Nucleus accumbens (tissue), 56 donors: ENCODE results near the gene CTNNA3.

Experiments used
- DNase-seq, 56 donors: peaks; one replicate each; lab custom pipeline; 2025; lab: John Stamatoyannopoulos, UW

The CTNNA3 gene

DNA sequence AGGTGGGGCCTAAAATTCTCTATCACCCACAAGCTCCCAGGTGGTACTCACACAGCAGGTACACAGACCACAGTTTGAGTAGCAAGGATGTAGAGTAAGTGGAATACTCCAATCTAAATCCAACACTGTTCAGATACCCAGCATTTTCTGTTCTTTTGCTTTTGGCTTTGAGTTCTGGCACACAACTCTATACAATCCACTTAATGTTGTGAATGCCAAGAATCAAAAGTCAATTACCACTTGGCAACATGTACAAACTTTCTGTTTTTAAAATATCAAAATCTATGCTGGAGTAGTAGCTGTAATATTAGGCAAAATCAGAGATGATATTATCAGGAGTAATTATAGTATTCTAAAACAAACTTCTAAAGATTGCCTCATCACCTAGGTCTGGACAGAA lies 903.6 kb downstream of the CTNNA3 start:
- no peak for DNase-seq

DNA sequence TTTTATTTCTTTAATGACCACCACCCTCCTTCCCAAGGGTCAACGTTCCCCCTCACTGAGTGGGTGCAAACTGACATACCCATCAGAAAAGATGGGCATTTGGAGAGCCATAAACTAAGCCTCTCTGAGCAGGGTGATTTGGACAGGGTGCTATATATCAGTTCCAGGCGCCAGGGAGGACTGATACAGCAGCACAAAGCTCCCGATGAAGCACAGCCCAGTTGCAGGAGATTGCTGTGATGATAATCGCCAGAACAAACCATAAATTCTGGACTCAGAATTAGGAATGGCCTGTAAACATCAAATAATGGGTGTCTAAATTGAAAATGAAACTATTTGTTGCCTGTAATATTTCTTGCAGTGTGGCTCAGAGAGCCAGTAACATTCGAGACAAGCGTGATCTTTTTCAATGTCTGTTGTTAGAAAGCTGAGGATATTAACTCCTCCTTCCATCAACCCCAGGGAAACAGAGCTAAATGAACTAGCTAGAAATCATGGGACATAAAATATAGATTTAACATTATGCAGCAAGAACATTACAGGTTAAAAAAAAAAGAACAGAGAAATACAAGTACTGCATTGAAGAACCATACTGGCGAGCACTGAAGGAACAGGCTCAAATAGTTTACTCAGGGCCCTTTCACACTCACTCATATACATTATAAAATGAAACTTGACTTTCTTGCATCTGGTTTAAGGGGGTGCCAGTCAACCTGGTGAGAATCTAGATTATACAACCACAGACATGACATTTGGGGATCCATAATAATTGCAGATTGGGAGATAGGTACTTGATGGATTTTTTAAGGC lies 907.6 kb downstream of the CTNNA3 start:
- no peak for DNase-seq

DNA sequence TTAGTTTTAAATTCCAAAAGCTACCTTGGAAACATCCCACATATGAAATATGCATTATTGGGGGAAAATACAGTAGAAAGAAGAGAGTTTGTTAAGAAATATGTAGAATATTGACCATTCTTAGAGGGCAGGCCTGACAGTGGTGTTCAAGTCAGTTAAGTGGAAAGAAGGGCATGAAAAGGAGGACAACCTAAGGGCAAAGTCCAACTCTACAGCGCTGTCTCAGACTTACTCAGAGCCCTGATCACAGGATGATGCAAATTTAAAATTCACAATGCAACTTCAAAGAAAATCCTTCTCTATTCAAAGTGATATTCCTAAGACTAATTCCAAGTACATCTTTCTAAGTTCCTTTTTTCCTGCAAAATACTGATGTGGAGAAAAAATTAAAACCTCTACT lies 909.3 kb downstream of the CTNNA3 start:
- DNase-seq, result no peak

DNA sequence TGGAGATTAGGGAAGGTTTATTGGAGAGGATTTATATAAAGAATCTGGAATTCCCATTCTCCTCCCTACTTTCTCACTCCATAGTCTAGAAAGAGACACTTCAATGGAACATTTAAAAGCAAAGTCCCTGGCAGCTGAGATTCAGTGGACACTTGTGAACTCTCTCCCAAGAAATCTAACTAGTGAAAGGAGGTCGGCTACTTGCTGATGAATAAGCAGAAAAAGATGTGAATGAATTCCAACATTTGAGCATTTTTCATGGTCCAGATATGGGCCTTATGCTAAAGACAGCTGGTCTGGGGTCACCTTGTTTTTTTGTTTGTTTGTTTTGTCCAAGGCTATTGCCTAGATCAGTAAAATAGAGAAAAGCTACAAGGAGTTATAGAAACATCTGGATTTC lies 911.2 kb downstream of the CTNNA3 start:
- no peak for DNase-seq

DNA sequence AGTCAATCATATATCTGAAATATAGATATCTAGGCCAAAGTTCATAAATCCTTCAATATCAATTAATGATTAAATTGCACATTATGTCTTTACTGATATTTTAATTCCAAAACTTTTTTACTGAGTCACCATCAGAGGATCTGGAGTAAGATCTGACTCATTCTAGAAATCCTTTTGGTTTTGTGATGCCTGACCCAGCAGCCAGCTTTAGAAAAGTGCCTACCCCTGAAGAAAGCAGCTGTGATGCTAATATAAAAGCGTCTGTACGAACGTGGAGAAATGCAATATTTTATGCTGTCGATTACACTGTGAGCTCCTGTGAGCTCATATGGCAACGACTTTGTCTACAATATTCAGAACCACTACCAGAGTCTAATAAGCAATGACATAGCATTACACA lies 912.7 kb downstream of the CTNNA3 start:
- DNase-seq, result no peak

DNA sequence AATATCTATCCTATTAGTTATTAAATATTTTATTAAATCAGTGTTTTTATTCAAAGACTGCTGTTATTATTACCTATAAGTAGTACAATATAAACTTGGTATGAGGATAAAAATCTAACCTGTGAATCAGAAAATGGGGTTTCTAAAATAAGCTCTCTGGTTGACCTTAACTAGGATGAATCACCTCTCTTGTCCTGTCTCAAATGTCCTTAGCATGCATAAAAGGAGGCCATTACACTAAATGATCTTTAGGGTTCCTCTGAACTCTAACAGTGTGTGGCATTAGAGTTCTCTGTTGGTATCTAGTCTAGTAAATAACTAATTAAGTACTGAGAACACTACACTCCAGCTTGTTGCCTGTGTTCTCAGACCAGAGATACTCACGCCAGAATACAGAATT lies 913.2 kb downstream of the CTNNA3 start:
- no peak for DNase-seq

DNA sequence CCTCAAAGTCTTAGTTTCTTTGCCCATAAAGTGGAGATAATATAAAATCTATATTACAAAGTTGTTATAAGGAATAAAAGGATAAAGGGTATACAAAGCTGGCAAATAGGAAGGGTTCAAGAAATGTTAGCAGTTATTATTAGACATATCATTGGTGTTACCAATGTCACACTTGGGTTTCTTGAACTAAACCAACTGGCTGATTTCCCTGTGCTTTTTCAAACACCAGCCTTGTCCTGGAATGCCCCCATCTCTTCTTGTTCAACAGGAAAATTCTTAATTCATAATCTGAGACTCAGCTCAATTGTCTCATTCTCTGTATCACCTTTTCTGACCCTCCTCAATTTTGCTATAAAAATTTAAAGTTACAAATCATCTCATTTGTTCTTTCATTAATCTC lies 913.9 kb downstream of the CTNNA3 start:
- DNase-seq, result no peak

DNA sequence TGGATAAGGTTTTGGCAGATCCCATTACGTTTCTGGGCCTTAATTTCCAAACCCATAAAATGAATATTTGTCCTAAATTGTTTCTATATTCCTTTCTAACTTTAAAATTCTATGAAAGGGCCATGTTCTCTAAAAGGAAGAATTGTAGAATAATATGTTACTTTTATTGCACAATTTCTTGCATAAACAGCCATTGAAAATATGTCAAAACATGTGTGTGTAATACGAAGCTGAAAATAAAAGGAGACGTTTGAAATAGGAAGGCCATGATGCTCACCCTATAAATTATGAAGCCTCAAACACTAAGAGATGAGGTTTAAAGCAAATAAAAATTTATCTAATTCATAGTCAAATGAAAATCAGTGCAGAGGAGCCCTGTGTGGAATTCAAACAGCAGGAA lies 915.2 kb downstream of the CTNNA3 start:
- no peak for DNase-seq

DNA sequence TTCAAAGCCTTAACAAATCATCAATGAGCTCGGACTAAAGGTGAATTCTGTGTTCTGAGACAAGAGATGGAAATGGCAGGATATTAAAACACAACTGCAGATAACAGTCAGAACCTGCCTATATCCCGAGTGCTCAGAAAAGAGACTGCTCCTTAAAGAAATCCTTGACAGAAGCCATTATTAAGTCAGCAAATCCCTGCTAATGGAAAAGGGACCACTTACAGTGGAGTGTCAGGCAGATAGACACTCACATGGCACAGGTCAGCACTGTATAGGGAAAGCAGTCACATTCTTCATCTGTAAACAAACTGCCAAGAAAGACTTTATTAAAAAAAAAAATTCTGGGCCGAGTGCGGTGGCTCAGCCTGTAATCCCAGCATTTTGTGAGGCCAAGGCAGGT lies 917.6 kb downstream of the CTNNA3 start:
- DNase-seq, result no peak

DNA sequence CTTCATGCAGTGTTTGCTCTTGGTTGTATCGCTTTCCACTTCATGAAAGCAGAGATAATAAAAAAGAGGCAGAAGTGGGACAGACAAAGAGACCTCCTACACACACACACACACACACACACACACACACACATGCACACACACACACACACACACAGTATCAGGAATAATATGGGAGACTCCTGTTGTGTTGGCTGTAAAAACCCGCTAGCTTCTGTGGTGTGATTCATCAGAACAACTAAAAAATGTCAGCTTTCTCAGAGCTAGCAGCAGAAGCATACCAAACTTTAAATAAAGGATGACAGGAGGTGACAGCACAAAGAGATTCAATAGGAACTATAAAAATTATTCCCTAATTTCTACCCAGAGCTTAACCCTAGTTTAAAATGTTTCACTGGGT lies 918.3 kb downstream of the CTNNA3 start:
- DNase-seq, result peak in 15 of 56 donors; percentile 2 to 38 (median 15)

DNA sequence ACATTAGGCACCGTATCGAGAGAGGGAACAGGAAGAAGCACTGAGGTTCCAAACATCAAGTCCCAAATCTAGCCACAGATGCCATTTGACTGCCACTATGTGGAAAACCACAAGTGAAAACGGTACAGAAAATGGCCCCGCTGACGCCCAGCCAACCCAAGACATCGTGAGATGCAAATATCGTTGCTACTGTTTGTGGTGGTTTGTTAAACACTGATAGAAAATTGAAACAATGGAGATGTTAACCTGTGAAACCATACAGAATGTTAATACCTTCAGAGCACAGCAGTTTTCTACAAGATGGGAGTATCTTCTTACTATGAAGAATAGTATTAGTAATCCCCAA lies 922.5 kb downstream of the CTNNA3 start:
- no peak for DNase-seq

DNA sequence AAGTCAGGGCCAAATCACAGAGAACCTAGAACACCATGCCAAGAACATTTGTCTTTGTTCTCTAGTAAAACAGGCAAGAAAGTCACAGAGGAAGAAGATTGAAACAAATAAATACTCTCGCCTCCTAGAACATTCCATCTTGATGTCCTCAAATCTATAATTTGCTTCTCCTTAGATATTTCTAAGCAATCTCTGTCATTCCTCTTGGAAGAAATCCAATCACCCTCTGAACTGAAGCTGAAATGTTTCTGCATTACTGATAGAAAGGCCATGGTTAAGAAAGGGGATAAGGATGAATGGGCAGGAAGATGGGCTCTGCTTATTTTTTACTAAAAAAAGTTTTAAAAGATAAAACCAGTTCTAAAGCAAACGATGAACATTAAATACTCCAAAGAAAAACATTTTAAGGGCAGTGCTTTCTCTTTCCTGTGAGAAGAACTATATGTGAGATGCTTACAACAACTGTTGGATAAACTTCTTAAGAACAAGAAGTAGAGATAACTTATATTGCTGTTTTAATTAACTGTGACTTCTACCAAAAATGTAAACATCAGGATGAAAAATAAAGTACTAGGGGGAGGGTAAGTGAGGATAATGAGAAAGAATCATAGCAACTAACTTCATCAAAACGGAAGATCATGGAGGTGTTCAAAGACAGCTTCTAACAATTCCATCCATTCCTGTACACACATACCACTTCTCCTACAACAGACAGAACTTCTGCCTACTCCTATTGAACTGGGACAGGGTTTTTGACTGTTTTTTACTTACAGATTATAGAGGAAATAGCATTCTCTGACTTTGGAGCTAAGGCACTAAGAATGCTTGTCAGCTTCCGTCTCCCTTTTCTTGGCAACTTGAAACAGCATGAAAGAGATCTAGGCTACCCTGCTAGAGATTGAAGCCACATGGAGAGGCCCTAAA lies 923.2 kb downstream of the CTNNA3 start:
- DNase-seq, result no peak

DNA sequence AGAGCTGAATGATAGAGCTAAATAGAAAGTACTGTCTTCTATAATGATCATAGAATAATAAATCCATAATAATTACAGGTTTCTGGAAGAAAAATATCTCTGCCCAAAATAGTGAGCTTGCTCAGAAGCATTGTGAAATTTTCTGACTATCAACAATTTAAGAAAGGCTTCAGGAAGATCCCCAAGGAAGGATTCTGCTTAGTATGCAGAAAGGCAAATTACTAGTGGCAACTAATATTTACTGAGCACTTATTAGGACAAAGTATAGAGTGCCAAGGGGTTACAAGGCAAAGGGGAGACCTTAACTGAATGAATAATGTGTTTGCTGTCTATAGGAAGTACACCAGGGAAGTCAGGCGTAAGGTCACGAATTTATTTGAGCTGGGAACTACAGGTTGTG lies 928.3 kb downstream of the CTNNA3 start:
- no peak for DNase-seq

DNA sequence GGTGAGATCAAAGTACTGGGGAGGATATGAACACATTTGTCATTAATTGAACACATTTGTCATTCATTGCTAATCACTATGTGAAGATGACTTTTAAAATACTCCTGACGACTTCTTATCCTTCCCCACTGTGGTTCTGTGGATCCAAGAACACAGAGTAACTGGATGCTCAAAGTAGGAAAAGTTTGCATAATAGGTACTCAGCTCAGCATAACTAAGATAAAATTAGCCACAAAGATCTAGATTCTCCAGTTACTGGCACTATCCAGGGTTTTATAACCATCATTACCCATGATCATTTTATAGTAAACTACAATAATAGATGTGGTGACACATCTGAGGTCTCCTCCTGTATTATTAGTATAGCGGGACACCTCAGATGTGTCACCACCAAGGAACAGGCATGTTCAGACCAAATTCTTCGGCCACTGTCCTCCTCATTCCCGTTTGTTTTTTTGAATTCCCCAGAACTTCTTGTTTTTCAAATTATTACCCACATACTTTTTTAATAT lies 933.7 kb downstream of the CTNNA3 start:
- no peak for DNase-seq

DNA sequence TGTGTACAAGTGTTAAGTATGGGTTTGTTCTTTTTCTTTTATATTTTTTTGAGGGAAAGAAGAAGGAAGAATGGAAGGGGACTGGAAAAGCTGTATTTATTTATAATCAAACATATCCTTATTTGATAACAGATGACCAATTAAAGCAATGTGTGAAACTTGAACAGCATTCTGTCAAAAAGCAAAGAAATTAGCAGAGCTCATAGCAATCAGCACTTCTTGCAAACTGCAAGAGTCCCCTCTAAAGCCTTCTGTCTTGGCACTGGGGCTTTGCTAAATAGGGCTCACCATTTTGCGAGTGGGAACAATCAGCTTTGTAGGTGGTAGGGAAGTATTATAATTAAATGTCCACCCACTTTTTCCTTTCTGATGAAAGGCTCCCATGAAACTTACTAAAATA lies 935.1 kb downstream of the CTNNA3 start:
- DNase-seq, result no peak

DNA sequence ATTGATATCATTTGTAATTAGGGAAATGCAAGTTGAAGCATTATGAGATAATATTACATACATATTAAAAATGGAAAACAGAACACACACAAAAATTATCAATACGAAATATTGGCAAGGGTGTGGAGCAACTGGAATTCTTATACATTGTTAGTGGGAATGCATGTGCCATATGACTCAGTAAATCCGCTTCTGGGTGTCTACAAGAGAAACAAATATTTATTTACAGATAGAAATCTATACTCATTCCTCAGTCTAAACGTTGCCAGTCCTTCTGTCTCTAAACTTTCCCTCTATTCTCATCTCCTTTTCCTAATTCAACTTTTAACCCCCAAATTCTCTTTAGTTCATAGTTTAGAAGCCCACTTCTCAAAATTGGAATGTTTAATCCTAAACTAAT lies 940.5 kb downstream of the CTNNA3 start:
- no peak for DNase-seq

DNA sequence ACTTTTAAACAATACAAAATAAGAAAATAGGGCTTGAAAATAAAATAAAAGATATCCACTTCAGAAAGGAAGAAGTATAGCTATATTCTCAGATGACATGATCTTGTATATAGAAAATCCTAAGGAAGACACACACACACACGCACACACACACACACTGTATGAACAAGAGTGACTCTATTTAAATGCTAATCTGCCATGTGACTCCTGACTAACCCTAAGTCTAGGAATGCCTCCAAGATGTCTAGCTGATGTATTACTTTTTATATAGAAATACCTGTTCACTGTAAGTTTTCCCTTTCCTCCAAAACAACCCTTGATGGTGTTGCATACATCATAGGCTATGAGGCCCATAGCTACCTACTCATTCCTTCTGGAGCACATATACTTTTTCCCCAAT lies 943.3 kb downstream of the CTNNA3 start:
- DNase-seq, result no peak

DNA sequence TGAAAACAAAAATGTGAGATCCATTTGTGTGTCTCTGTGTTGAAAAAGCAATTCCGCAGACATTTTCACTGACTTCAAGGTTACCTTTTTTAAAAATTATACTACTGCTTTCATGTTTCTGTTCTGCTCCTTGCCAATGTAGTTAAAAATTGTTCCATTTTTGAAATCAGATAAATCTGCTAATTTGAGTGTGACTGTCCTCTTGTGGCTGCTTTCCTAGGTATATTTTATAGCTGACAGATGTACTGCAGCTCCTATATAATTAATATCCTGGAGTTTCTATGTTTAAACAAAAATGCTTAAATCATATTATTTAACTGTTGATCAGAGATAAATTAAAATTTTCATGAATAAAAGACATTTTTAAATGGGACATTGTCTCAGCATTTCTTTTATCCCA lies 947.8 kb downstream of the CTNNA3 start:
- no peak for DNase-seq

DNA sequence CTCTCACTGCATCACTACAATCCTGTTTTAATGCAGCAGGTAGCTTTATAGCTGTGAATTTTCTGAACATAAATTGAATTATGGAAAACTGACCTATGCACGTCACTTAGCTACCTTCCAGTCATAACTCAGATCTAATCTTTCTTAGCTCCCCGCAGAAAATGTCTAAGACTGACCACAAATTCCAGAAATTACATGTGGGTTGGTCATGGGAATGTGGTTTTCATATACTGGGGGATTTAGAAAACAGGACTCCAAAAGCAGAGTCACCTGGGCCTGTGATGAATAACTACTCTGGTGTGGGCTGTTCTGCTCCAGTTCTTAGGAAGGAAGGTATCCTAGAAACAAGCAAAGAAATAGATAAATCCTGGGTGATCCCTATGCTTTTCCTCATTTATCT lies 948.5 kb downstream of the CTNNA3 start:
- no peak for DNase-seq

DNA sequence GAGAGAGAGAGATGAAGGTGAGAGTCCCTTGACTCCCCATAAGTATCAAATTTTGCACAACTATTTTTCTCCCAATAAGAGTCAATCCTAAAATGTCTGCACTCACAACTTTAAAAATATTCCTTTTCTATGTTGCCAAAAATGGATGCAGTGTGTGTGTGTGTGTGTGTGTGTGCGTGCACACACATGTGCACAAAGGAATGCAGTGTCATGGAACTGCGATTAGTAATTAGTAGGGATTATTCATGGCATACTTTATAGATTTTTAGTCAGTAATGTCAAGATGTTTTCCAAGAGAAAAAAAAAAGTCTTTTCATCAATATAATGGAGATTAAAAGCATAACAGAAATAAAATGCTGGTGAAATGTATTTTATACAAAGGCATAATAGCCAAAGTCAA lies 949.3 kb downstream of the CTNNA3 start:
- no peak for DNase-seq

DNA sequence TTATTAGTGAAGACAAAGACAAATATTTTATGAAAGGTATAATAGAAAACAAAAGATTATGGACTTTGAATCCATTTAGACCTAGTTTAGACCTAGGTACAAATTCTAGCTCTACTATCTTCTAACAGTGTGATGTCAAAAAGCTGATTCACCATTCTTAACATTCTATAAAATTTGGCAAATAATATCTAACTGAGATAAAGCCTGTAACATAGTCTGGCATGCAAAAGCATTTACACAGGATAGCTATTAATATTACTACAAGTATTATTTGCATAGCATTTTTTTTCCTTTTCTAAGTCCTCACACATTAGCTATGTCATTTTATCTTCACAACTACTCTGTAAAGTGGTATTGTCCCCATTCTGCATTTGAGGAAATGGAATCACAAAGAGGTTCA lies 949.7 kb downstream of the CTNNA3 start:
- DNase-seq, result no peak

DNA sequence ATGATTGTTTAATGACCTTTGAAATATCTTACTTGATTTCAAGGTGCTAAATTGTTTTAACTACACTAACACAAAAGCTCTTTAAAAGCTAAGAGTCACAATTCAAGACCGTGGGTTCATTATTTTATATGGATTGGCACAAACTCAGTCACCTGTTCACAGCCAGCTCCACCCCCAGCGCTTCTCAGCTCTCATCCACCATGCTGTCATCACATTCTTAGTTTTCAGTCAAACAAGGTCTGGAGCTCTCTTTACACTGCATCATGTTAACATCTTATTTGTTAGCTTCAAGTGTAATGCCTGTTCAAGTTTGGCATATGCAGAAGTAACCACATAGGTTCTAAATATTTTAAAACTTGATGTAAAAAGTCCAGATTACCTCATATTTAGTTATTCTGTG lies 951.1 kb downstream of the CTNNA3 start:
- no peak for DNase-seq
